Osteocyte (in vitro differentiated cells): ENCODE results near the gene NCCRP1. TPM values are rescaled to one million over a fixed set of nuclear protein-coding genes. Genes with fewer than 3 reads are reported as not detected.

Experiments
- DNase-seq: peaks from one replicate; pipeline ENCODE4 v3.0.0; 2021; ENCODE audit warnings: mixed read lengths; ENCODE audit not compliant: unreplicated experiment; ENCODE audit errors: extremely low spot score
- H3K27ac Mint-ChIP-seq: one replicate; pipeline ENCODE4 v1.8.0; 2021; ENCODE audit warnings: mild to moderate bottlenecking, mixed read lengths; ENCODE audit not compliant: unreplicated experiment
- H3K27me3 Mint-ChIP-seq: one replicate; pipeline ENCODE4 v1.8.0; 2021; ENCODE audit warnings: mixed read lengths; ENCODE audit not compliant: unreplicated experiment
- H3K36me3 Mint-ChIP-seq: one replicate; pipeline ENCODE4 v1.8.0; 2021; ENCODE audit warnings: mixed read lengths; ENCODE audit not compliant: unreplicated experiment
- H3K4me1 Mint-ChIP-seq: one replicate; pipeline ENCODE4 v1.8.0; 2021; ENCODE audit warnings: mixed read lengths; ENCODE audit not compliant: unreplicated experiment
- H3K4me3 Mint-ChIP-seq: one replicate; pipeline ENCODE4 v1.8.0; 2021; ENCODE audit warnings: mild to moderate bottlenecking, moderate library complexity, mixed read lengths; ENCODE audit not compliant: unreplicated experiment
- H3K9me3 Mint-ChIP-seq: one replicate; pipeline ENCODE4 v1.8.0; 2021; ENCODE audit warnings: mixed read lengths; ENCODE audit not compliant: unreplicated experiment
- total RNA-seq: library from RNA; stranded (reverse); gene quantifications from 2 replicates; pipeline ENCODE4 v1.2.1, GENCODE V29; 2021
- TF ChIP-seq, protein P1 (sequence below): fragments of 200-600 bp; sonication (generic); IDR thresholded peaks from 2 replicates; pipeline ENCODE4 v1.5.0; 2021; ENCODE audit warnings: antibody characterized with exemption, mild to moderate bottlenecking, moderate library complexity

The NCCRP1 gene
- total RNA-seq, 1 donor from 2014 or later: not detected

- H3K27ac Mint-ChIP-seq: no peak overlapping the region
- TF ChIP-seq, protein P1, sequence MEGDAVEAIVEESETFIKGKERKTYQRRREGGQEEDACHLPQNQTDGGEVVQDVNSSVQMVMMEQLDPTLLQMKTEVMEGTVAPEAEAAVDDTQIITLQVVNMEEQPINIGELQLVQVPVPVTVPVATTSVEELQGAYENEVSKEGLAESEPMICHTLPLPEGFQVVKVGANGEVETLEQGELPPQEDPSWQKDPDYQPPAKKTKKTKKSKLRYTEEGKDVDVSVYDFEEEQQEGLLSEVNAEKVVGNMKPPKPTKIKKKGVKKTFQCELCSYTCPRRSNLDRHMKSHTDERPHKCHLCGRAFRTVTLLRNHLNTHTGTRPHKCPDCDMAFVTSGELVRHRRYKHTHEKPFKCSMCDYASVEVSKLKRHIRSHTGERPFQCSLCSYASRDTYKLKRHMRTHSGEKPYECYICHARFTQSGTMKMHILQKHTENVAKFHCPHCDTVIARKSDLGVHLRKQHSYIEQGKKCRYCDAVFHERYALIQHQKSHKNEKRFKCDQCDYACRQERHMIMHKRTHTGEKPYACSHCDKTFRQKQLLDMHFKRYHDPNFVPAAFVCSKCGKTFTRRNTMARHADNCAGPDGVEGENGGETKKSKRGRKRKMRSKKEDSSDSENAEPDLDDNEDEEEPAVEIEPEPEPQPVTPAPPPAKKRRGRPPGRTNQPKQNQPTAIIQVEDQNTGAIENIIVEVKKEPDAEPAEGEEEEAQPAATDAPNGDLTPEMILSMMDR: no peak
- no peaks in the 10 kb centered on the region for H3K9me3 Mint-ChIP-seq
- H3K36me3 Mint-ChIP-seq: no peaks in the 10 kb centered on the region
- H3K27me3 Mint-ChIP-seq: no peaks in the 10 kb centered on the region
- peaks cover 7% of the 10 kb centered on the region for H3K4me1 Mint-ChIP-seq
- no peak for DNase-seq
- H3K4me3 Mint-ChIP-seq: no peak overlapping the region
Observed at GRCh38 chr19:39164289-39164688, 32.5 kb upstream of the NCCRP1 start.

DNA sequence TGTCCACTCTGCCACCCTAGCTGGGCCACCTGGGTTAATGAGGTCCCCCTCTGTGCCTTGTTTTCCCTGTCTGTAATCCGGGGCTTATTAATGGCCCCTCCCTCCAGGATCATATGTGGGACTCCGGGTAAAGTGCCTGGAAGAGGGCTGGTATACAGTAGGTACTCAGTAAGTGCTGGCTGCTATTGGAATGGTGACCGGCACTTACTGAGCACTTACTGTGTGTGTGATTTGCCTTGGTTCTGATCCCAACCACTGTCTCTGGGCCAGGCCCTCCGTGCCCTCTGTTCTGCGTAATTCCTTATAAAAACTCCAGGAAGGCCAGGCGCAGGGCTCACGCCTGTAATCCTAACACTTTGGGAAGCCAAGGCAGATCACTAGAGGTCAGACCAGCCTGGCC lies 30.9 kb upstream of the NCCRP1 start:
- no peaks in the 10 kb centered on the region for H3K36me3 Mint-ChIP-seq
- H3K9me3 Mint-ChIP-seq: no peaks in the 10 kb centered on the region
- no peak overlapping the region for H3K27ac Mint-ChIP-seq
- no peaks in the 10 kb centered on the region for H3K27me3 Mint-ChIP-seq
- TF ChIP-seq, protein P1: no peak
- no peak for DNase-seq
- H3K4me3 Mint-ChIP-seq: no peak overlapping the region
- H3K4me1 Mint-ChIP-seq: peaks cover 7% of the 10 kb centered on the region

- TF ChIP-seq, protein P1: no peak
- H3K9me3 Mint-ChIP-seq: no peaks in the 10 kb centered on the region
- H3K36me3 Mint-ChIP-seq: no peaks in the 10 kb centered on the region
- no peak overlapping the region for H3K4me3 Mint-ChIP-seq
- DNase-seq: no peak
- H3K27me3 Mint-ChIP-seq: no peaks in the 10 kb centered on the region
- H3K4me1 Mint-ChIP-seq: peaks cover 12% of the 10 kb centered on the region
- H3K27ac Mint-ChIP-seq: no peak overlapping the region
Observed at GRCh38 chr19:39166571-39167391, 30.0 kb upstream of the NCCRP1 start.

DNA sequence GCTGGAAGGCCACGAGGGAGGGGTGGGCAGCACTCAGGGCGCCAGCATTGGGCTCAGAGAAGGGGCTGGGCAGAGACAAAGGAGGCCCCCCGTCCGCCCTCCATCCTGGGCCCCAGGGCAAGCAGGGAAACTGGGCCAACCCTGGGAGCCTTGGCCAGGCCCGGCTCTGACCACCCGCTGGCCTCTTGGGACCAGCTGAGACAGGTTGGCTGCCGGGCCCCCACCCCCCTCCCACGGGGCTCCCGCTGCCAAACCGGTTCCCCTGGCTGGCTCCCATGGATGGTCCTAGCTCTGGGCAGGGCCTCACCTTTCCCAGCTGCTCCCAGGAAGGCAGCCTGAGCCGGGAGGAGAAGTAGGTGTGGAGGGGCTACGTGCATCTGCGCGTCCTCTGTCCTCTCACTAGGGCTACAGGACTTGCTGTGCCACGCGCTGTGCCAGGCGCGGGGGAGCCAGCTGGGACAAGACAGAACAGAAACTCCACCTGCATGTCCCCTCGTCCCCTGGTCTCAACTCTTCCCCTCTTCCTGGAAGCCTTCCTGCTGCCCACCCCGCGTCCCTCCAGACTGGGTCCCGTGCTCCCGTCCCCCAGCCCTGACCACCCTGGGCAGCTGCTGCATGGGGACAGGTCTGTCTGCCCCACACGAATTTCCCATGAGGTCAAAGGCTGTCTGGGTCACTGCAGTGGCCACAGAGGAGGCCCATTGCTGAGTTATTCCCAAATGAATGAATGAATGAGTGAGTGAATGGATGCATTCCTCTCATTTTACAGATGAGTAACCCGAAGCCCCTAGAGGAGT lies 29.1 kb upstream of the NCCRP1 start:
- Mint-ChIP-seq H3K27me3 (no peaks in the 10 kb centered on the region), H3K27ac (no peak overlapping the region), H3K4me3 (no peak overlapping the region), H3K9me3 (no peaks in the 10 kb centered on the region), H3K4me1 (peaks cover 13% of the 10 kb centered on the region), H3K36me3 (no peaks in the 10 kb centered on the region)
- TF ChIP-seq, protein P1: no peak
- DNase-seq: no peak
